Activated CD8-positive, alpha-beta memory T cell treated with anti-CD3 and anti-CD28 coated beads, Interleukin-2, amount 50 U/mL, for 24 hours (primary cell): Measurements from ENCODE around the gene LTC4S.
"Not testable (repeated sequence)": the region's sequence is repeated elsewhere in the genome, so short reads cannot be mapped to it uniquely, and the experiment has no call there.

Experiments used
- DNase-seq: peaks from one replicate; pipeline ENCODE4 v3.0.0-alpha.2; 2020; ENCODE audit errors: extremely low read depth

LTC4S gene

GRCh38 chr5:179769796-179770195 is 24.0 kb upstream of the LTC4S start:
- DNase-seq, result no peak

- DNase-seq, result no peak
Measured at GRCh38 chr5:179771311-179771895, 22.4 kb upstream of the LTC4S start.

GRCh38 chr5:179772351-179772750 is 21.4 kb upstream of the LTC4S start:
- DNase-seq, result no peak

- DNase-seq, result no peak
Measured at GRCh38 chr5:179773686-179774040, 20.1 kb upstream of the LTC4S start.

GRCh38 chr5:179774442-179774841 is 19.3 kb upstream of the LTC4S start:
- DNase-seq, result no peak

GRCh38 chr5:179776411-179776938 is 17.3 kb upstream of the LTC4S start:
- DNase-seq, result no peak

- no peak for DNase-seq
Measured at GRCh38 chr5:179777456-179777855, 16.3 kb upstream of the LTC4S start.

GRCh38 chr5:179777909-179778308 is 15.9 kb upstream of the LTC4S start:
- DNase-seq, result no peak

- no peak for DNase-seq
Measured at GRCh38 chr5:179778591-179778990, 15.2 kb upstream of the LTC4S start.

- DNase-seq, result no peak
Measured at GRCh38 chr5:179779826-179780225, 14.0 kb upstream of the LTC4S start.

- DNase-seq, result no peak
Measured at GRCh38 chr5:179780362-179780761, 13.4 kb upstream of the LTC4S start.

- DNase-seq, result no peak
Measured at GRCh38 chr5:179781846-179782245, 11.9 kb upstream of the LTC4S start.

- DNase-seq, result no peak
Measured at GRCh38 chr5:179783128-179783527, 10.7 kb upstream of the LTC4S start.

- no peak for DNase-seq
Measured at GRCh38 chr5:179786861-179787260, 6.9 kb upstream of the LTC4S start.

GRCh38 chr5:179788193-179788854 is 5.5 kb upstream of the LTC4S start:
- no peak for DNase-seq

- DNase-seq, result not testable (repeated sequence)
Measured at GRCh38 chr5:179789278-179789677, 4.5 kb upstream of the LTC4S start.

GRCh38 chr5:179791881-179792611 is 1.7 kb upstream of the LTC4S start:
- no peak for DNase-seq

GRCh38 chr5:179792612-179793467 is 946 bp upstream of the LTC4S start:
- no peak for DNase-seq

GRCh38 chr5:179794171-179794570 is 385 bp downstream of the LTC4S start:
- no peak for DNase-seq

GRCh38 chr5:179794575-179794974 is 789 bp downstream of the LTC4S start:
- DNase-seq, result no peak

GRCh38 chr5:179795049-179795862 is 1.5 kb downstream of the LTC4S start:
- no peak for DNase-seq
